Tibial nerve (tissue), 4 donors: ENCODE data around the gene KLK12.

ENCODE experiments used
- EP300 ChIP-seq, 2 donors: sonication (generic); formaldehyde crosslinking; IDR thresholded peaks; one replicate each; pipeline ENCODE4 v1.6.1; 2017; ENCODE audit warnings: antibody characterized with exemption in 2 of 2, mild to moderate bottlenecking in 1 of 2
- POLR2A ChIP-seq, 2 donors: fragments of 450-650 bp; IDR thresholded peaks; one replicate each; pipeline ENCODE4 v1.6.1; 2017; ENCODE audit warnings: antibody characterized with exemption in 2 of 2, mild to moderate bottlenecking in 2 of 2, moderate library complexity in 2 of 2
- TF ChIP-seq, protein P1 (sequence below), 5 experiments: fragments of 200-600 bp in 3 of 5; fragments of 450-650 bp in 2 of 5; sonication (generic) in 3 of 5; IDR thresholded peaks; one replicate each; pipeline ENCODE4 v1.5.1; 2016 to 2019; ENCODE audit warnings: antibody characterized with exemption in 5 of 5, mild to moderate bottlenecking in 3 of 5, moderate library complexity in 2 of 5

GRCh38 chr19:51070334-51071094, 35.7 kb upstream of the KLK12 start:
- TF ChIP-seq, protein P1, sequence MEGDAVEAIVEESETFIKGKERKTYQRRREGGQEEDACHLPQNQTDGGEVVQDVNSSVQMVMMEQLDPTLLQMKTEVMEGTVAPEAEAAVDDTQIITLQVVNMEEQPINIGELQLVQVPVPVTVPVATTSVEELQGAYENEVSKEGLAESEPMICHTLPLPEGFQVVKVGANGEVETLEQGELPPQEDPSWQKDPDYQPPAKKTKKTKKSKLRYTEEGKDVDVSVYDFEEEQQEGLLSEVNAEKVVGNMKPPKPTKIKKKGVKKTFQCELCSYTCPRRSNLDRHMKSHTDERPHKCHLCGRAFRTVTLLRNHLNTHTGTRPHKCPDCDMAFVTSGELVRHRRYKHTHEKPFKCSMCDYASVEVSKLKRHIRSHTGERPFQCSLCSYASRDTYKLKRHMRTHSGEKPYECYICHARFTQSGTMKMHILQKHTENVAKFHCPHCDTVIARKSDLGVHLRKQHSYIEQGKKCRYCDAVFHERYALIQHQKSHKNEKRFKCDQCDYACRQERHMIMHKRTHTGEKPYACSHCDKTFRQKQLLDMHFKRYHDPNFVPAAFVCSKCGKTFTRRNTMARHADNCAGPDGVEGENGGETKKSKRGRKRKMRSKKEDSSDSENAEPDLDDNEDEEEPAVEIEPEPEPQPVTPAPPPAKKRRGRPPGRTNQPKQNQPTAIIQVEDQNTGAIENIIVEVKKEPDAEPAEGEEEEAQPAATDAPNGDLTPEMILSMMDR (IDR thresholded peaks at IDR 0.05) = no peak
- TF ChIP-seq POLR2A (IDR thresholded peaks at IDR 0.05) (no peak), EP300 (IDR thresholded peaks at IDR 0.05) (no peak)
